OCI-LY3 (cell line): ENCODE data around the gene FAM83B.

Experiments
- CTCF ChIP-seq: fragments of 200-600, 300-600 bp; sonication (generic); IDR thresholded peaks from 2 replicates; pipeline ENCODE4 v1.5.1; 2014; ENCODE audit warnings: antibody characterized with exemption, low read length, low read depth
- EZH2phosphoT487 ChIP-seq: fragments of 200-600 bp; shearing (Covaris generic); IDR thresholded peaks from 2 replicates; pipeline ENCODE4 v1.6.1; 2018; ENCODE audit warnings: antibody characterized with exemption, mixed run types, low read depth

GRCh38 chr6:54970337-54970736 is 123.8 kb downstream of the FAM83B start:
- TF ChIP-seq CTCF = no peak
- no peak for TF ChIP-seq EZH2phosphoT487
